Activated naive CD4-positive, alpha-beta T cell treated with anti-CD3 and anti-CD28 coated beads, Interleukin-2, amount 50 U/mL, for 24 hours (primary cell): Measurements from ENCODE around the gene RABGAP1.

Experiments used
- H3K27ac Mint-ChIP-seq: one replicate; pipeline ENCODE4 v1.8.0; 2021; ENCODE audit warnings: mild to moderate bottlenecking, mixed read lengths
- H3K27me3 Mint-ChIP-seq: one replicate; pipeline ENCODE4 v1.8.0; 2021; ENCODE audit warnings: mixed read lengths
- H3K36me3 Mint-ChIP-seq: one replicate; pipeline ENCODE4 v1.8.0; 2021; ENCODE audit warnings: mixed read lengths
- H3K4me1 Mint-ChIP-seq: one replicate; pipeline ENCODE4 v1.8.0; 2021; ENCODE audit warnings: mixed read lengths
- H3K4me3 Mint-ChIP-seq: one replicate; pipeline ENCODE4 v1.8.0; 2021; ENCODE audit warnings: mild to moderate bottlenecking, mixed read lengths
- H3K9me3 Mint-ChIP-seq: one replicate; pipeline ENCODE4 v1.8.0; 2021; ENCODE audit warnings: mixed read lengths

Gene RABGAP1

DNA sequence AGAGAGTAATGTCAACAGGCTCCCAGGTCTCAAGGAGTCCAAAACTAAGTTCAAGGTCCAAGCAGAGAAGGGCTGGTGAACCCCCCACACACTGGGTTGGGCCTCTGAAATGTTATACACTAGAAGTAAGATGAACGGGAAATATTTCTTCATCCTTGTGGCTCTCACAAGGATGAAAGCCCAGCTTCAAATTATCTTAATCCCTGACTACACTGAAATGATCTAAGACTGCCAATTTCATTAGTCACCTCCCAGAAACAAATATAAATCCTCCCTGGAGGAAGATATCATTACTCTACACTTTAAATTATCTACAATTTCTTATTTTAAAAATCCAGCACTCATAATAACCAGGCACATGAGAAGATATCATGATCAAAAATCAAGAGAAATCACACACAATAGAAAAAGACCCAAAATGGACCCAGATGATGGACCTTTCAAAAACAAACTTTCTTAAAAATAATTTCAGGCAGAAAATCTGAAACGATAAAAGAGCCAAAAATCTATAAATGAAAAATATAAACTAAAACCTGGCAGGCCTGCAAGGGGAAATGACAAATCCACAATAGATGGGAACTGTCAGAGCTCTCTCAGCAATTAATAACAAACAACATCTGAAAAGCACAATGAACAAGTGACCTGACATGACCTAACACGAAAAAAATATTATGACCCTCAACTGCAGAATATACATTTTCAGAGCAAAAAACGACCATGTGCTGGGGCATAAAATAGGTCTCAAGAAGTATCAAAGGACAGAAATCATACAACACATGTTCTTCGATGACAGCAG, 210.1 kb downstream of the RABGAP1 start:
- Mint-ChIP-seq H3K36me3 (peaks cover 11% of the 10 kb centered on the region), H3K27me3 (no peaks in the 10 kb centered on the region), H3K4me3 (no peak overlapping the region), H3K9me3 (no peaks in the 10 kb centered on the region), H3K27ac (no peak overlapping the region), H3K4me1 (no peaks in the 10 kb centered on the region)
